KBM-7 (cell line): ENCODE measurements around the gene ARSG.
A peak's percentile ranks its signal among the peaks of the same experiment; 100 is the strongest.
"Not testable (repeated sequence)": the region's sequence is repeated elsewhere in the genome, so short reads cannot be mapped to it uniquely, and the experiment has no call there.

Source experiments
- DNase-seq: peaks from one replicate; pipeline ENCODE4 v3.0.0-alpha.2; 2015
- in situ Hi-C: fragments of 300-500 bp; cut with MboI; formaldehyde crosslinking; loops from 2 replicates; pipeline ENCODE4 v1.14.3; 2020; ENCODE audit warnings: low sequenced_read_pairs, low pct_unique_long_range_greater_than_20kb, mixed read lengths

The ARSG gene

DNA sequence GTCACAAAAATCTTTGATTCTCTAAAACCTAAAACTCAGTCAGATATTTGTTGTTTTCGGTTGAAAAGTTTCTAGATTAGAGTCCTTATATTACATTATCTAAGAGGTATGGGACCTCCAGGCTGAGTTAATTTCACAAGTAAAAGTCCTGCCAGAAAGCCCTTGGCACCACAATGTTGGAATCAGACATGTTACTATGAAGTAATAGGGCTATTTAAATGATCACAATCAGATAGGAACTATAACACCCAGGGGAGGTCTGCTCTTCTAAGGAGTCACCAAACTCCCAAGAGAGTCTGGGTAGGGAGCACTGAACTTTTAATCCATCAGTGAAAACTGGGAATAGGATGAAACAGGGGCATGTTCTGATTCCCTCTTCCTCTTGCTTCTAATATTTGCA, 111.8 kb downstream of the ARSG start:
- DNase-seq = no peak
- in situ Hi-C loops = no loop called here

DNA sequence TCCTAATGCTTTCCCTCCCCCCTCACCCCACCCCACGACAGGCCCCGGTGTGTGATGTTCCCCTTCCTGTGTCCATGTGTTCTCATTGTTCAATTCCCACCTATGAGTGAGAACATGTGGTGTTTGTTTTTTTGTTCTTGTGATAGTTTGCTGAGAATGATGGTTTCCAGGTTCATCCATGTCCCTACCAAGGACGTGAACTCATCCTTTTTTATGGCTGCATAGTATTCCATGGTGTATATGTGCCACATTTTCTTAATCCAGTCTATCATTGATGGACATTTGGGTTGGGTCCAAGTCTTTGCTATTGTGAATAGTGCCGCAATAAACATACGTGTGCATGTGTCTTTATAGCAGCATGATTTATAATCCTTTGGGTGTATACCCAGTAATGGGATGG, 112.5 kb downstream of the ARSG start:
- in situ Hi-C loops = not testable (repeated sequence)

DNA sequence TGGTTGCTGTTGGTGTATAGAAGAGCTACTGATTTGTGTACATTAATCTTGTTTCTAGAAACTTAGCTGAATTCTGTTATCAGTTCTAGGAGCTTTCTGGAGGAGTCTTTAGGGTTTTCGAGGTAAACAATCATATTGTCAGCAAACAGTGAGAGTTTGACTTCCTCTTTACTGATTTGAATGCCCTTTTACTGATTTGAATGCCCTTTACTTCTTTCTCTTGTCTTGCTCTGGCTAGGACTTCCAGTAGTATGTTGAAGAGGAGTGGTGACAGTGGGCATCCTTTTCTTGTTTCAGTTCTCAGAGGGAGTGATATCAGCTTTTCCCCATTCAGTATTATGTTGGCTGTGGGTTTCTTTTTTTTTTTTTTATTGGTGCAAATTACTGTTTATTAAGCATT, 116.4 kb downstream of the ARSG start:
- in situ Hi-C loops, DNase-seq: not testable (repeated sequence)

More for the DNA sequence above, 112.5 kb downstream of the ARSG start:
- DNase-seq = not testable (repeated sequence)

- in situ Hi-C loops = not testable (repeated sequence)
- peak; percentile 46 for DNase-seq
These were observed 122.6 kb downstream of the ARSG start for GRCh38 chr17:68413597-68414560.

GRCh38 chr17:68414901-68415300, 123.6 kb downstream of the ARSG start:
- in situ Hi-C loops = not testable (repeated sequence)

DNA sequence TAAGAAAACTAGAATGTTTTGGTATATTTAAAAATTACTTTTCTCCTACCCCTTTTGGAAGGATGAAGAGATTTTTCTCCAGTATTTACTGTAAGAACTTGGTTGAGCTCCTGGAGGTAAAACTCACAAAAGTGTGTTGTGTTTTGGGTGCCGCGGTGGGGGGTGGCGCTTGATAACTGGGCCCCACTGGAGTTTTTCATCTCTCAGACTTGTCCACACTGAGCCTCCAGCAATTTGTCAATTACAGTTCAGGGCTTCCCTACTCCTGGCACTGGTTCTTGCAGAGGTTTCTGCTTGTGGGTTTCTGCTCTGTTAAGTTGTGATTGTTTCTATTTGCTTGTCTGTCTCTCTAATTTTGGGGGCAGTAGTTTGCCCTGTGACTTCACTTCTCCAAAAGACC, 126.0 kb downstream of the ARSG start:
- no peak for DNase-seq
- in situ Hi-C loops = no loop called here

More at GRCh38 chr17:68414901-68415300, 123.6 kb downstream of the ARSG start:
- DNase-seq = not testable (repeated sequence)

- DNase-seq = no peak
- in situ Hi-C loops = no loop called here
These were observed 127.6 kb downstream of the ARSG start for GRCh38 chr17:68418876-68419275.

DNA sequence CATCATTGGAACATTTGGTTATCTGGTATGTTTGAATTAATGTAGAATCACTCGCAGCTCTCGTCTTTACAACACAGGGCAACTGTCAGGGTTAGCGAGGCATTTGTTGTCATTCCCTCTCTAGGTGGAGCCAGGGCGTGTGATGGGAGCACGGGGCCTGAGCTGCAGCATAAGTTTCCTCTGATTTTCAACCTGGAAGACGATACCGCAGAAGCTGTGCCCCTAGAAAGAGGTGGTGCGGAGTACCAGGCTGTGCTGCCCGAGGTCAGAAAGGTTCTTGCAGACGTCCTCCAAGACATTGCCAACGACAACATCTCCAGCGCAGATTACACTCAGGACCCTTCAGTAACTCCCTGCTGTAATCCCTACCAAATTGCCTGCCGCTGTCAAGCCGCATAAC, 128.8 kb downstream of the ARSG start:
- in situ Hi-C loops = no loop called here

DNA sequence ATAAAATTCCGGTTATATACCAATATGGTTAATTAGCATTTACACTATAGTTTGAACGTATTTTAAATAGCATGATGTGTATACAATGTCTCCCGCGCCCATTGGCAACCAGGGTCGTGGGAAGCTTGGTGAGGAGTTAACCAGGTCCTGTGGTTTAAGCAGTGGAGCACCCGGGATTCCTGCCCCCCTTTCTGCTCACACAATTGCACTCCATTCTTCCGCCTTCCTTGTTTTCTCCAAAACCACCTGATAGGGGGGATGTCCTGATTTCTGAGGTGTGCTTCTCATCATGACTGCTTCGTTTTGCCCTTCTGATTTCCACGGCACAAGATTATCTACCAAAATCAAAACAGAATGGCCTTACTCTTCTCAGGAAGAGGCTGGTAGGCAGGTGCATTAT, 130.2 kb downstream of the ARSG start:
- in situ Hi-C loops = no loop called here
- no peak for DNase-seq

More for the DNA sequence above, 128.8 kb downstream of the ARSG start:
- DNase-seq = no peak

DNA sequence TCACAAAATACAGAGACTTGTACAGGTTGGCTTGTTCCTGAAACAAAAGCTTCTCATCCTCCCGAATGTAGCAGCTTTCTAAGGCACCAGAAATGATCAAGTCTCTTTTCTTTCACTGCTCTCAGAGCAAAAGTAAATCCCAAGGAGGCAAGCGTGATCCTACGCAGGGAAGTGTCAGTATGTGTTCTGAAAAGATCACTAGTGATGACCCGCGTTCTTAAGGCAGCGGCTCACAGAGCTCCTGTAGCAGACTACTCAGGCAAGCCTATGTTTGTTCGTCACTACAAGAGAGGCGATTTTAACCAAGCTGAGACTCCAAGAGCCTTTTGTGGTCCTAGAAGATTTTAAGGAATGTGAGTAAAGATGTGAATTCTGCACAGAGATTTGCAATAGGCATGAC, 131.5 kb downstream of the ARSG start:
- in situ Hi-C loops = no loop called here
- DNase-seq = no peak

DNA sequence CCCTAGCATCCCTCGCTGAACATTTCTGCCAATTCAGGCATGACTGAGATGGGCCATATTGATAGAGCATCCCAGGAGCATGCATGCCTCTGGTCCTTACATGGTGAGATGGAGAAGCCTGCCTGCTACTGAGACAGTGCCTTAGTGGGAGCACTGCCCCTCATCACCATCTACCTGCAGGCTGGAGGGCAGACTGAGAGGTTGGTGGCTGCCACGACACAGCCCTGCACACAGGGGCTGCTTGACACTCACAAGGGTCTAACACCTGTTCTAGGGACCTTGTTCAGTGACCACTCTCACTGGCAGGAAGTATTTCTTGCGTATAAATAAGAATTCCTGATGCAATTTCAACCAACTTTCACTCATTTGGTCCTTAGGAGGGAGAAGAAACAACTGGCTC, 132.0 kb downstream of the ARSG start:
- in situ Hi-C loops = no loop called here

GRCh38 chr17:68424203-68424602, 132.9 kb downstream of the ARSG start:
- in situ Hi-C loops = no loop called here
- no peak for DNase-seq

More for the DNA sequence above, 132.0 kb downstream of the ARSG start:
- no peak for DNase-seq

- in situ Hi-C loops = loop anchor here (25.0 kb wide), 2 partner anchors 163 to 263 kb away; no protein-coding TSS in a partner anchor
- DNase-seq = no peak
These were observed 133.6 kb downstream of the ARSG start for GRCh38 chr17:68424861-68425260.

GRCh38 chr17:68425979-68426378, 134.7 kb downstream of the ARSG start:
- in situ Hi-C loops = loop anchor here (25.0 kb wide), 2 partner anchors 164 to 264 kb away; no protein-coding TSS in a partner anchor
- no peak for DNase-seq

- no peak for DNase-seq
- in situ Hi-C loops = loop anchor here (25.0 kb wide), 2 partner anchors 165 to 265 kb away; no protein-coding TSS in a partner anchor
These were observed 136.3 kb downstream of the ARSG start for GRCh38 chr17:68427575-68427974.

GRCh38 chr17:68428498-68429172, 137.3 kb downstream of the ARSG start:
- in situ Hi-C loops = loop anchor here (25.0 kb wide), 2 partner anchors 166 to 266 kb away; no protein-coding TSS in a partner anchor
- DNase-seq = no peak

DNA sequence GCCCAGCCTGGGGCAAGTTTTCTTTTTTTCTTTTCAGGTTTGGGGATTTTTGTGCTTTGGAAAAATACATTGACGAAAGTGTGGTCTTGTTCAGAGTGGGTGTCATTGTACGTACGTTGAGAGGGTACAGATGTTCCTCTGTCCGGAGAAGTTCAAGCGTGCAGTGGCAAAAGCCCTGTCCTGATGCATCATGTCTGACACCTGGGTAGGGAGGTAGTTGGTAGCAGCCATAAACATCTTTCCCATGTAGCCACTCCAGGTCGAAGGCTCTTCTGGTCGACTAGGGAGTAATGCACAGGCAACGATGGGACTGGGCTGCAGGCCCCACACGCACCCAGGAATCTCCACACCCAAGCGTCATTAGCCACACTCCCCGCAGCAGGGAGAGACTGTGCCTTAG, 138.6 kb downstream of the ARSG start:
- DNase-seq = no peak
- in situ Hi-C loops = loop anchor here (25.0 kb wide), 2 partner anchors 168 to 268 kb away; no protein-coding TSS in a partner anchor

DNA sequence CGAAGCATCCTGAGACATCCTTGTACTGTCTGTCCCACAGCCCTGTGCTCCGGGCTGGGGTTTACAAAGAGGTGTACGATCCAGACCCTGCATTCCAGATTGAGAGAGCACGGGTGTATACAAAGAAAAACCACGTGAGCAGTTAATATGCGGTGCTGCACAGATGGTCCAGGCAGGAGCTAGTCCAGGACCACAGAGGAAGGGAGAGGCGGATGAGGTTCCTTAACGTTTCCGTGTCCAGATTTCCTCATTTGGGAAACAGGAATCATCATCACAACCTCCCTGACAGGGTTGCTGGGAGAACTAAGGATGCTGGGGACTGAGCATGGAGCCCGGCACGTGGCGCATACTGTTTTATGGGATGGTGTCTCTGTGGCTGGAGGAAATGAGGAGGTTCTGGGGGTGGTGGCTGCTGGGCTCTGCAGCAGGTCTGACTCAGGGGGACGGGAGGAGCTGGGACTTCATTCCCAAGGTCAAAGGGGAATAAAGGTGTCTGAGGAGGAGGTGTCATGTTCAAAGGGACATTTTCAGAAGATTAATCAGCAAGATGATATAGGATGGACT, 139.8 kb downstream of the ARSG start:
- in situ Hi-C loops = loop anchor here (25.0 kb wide), 2 partner anchors 169 to 269 kb away; no protein-coding TSS in a partner anchor
- no peak for DNase-seq

GRCh38 chr17:68431661-68432071, 140.4 kb downstream of the ARSG start:
- peak; percentile 47 for DNase-seq
- in situ Hi-C loops = loop anchor here (25.0 kb wide), 2 partner anchors 169 to 269 kb away; no protein-coding TSS in a partner anchor
